Anterior cingulate cortex (tissue), 58 donors: ENCODE results near the gene LRRC46.
A peak's percentile ranks its signal among the peaks of the same experiment; 100 is the strongest.

Experiments
- DNase-seq, 58 donors: peaks; one replicate each; lab custom pipeline; 2025; lab: John Stamatoyannopoulos, UW

LRRC46 gene

GRCh38 chr17:47847341-47848197, 16.1 kb downstream of the LRRC46 start:
- DNase-seq, result no peak

DNA sequence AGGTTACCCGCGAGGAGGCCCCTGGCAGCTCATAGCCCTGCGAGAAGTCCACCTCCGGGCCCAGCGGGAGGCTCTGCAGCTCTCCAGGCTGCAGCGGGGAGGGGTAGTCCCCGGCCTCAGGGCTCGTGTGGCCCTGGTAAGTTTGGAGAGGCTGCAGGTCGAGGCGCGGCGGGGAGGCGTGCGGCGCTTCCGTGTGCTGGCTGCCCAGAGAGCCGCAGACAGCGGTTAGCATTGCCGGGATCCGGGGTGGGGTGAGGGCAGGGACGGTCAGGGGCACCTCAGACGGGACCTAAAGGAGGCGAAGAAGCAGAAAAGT, 16.7 kb downstream of the LRRC46 start:
- no peak for DNase-seq

GRCh38 chr17:47850373-47850691, 18.9 kb downstream of the LRRC46 start:
- no peak for DNase-seq

GRCh38 chr17:47850692-47851573, 19.5 kb downstream of the LRRC46 start, which contains the start of gene SP6:
Gene SP6 (minus strand): TSS chr17:47851163. CDS start chr17:47848429, 2,734 bp downstream.
- peak in 1 of 58 donors; percentile 11 for DNase-seq

GRCh38 chr17:47851764-47852112, 20.3 kb downstream of the LRRC46 start:
- no peak for DNase-seq

DNA sequence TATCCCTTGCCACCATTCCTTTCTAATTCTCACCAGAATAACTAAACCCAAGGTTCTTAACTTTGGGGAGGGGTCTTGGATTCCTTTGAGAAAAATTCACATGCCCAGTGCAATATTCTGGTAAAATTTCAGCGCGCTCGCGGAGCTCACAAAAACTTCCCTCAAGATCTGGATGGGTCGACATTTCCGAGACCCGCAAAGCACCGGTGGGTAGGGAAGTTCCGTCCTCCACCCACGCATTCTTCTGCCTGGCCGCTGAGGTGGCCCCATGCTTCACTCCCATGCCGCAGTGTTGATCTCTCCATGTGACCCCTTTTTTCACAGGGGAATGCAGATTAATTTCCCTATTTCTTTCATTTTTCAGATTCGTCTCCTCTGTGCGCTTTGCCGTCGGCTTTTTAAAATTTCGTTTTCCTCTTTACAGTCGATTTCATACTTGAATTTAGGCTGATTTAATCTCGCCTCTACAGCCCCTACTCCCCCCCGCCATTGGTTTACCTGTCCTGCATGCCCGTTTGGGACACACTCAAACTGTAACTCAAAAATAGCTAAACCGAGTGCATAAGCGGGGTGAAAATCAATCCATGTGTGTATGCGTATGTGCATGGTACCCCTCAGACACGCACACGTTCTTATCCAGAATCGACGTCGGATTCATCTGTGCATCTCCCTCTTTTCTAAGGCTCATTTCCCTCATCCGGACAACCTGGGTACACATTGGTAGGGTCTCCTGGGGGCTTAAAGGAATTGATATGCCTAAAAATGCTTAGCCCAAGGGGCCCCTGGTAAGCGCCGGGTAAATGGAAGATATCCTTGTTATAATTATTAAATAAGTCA, 20.9 kb downstream of the LRRC46 start:
- DNase-seq, result no peak

DNA sequence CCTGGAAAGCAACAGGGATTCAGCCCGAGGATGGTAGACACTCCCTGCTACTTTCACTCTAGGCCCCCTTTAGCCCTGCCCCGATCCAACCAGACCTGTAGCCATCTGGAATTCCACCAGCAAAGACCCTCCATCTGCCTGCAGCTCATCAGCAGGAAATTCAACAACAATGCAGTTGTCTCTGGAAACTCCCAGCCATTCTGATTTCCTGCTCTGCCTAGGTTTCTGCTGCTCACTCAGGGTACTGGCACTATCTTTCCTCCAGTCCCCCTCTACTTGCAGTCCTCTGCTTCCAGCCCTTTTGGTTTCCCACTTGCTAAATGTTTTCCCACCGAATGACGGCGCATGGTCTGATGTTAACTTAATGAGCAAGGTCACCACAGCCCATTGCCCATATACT, 22.1 kb downstream of the LRRC46 start:
- no peak for DNase-seq

DNA sequence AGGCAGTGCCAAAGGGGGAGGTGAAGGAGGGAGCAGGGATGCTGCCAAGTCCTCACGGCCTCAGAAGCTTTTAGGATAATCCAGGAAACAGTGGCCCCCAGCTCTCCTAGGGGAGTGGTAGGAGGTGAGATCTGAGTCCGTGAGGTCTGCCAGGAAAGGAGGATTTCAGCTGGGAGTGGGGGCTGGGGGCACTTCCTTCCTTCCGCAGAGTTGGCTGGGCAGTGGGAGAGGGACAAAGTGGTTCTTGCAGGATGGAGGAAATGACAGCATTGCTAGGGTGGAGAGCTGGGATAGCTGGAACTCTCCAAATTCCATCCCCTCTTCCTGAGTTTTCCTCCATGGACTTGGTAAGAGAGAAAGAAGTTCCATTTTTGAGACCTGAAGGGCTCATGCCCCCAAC, 24.3 kb downstream of the LRRC46 start:
- DNase-seq, result no peak

- no peak for DNase-seq
These were observed 25.4 kb downstream of the LRRC46 start for GRCh38 chr17:47856830-47857229.

DNA sequence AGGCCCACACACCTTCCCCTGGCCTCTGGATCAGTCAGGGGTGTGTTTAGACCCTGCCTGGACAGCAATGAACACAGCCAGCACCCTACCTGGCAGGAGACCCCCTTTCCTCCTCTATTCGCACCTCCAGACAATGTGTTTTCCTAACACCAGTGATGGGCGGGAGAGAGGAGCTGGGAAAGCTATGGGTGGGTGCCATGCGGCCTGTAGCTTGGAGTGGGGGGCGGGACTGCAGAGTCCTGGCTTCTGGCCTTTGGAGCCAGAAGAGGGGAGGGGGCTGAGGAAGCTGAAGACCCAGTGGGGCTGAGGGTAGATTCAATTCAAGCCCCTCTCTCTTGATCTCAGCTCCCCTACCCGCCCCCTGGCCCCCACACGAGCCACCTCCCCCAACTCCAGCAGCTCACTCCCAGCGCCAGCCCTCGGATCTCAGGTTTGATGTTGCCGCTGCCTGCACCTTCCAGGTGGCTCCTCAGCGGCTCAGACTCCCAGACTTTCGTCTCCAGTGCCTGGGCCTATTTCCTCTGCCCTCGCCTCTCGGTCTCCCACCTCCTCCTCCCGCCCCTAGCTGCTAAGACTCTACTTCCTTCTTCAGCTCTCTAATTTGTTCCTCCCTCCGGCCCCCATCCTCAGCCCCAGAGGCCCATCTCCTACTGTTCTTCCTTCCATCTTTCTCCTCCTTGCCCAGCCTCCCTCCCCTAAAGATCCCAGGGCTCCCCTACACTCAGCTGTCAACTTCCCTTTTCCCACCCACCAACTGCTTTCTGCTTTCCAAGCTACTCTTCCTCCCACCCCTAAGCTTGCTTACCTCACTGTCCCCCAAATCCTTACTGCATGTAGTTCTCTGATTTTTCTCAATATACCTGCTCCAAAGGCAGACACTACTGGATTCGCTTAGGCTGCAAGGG, 26.3 kb downstream of the LRRC46 start:
- no peak for DNase-seq

- no peak for DNase-seq
These were observed 28.9 kb downstream of the LRRC46 start for GRCh38 chr17:47860386-47860785.

GRCh38 chr17:47862621-47863440, 31.4 kb downstream of the LRRC46 start:
- DNase-seq, result no peak

GRCh38 chr17:47864791-47865216, 33.3 kb downstream of the LRRC46 start:
- no peak for DNase-seq

- no peak for DNase-seq
These were observed 35.5 kb downstream of the LRRC46 start for GRCh38 chr17:47866941-47867340.

DNA sequence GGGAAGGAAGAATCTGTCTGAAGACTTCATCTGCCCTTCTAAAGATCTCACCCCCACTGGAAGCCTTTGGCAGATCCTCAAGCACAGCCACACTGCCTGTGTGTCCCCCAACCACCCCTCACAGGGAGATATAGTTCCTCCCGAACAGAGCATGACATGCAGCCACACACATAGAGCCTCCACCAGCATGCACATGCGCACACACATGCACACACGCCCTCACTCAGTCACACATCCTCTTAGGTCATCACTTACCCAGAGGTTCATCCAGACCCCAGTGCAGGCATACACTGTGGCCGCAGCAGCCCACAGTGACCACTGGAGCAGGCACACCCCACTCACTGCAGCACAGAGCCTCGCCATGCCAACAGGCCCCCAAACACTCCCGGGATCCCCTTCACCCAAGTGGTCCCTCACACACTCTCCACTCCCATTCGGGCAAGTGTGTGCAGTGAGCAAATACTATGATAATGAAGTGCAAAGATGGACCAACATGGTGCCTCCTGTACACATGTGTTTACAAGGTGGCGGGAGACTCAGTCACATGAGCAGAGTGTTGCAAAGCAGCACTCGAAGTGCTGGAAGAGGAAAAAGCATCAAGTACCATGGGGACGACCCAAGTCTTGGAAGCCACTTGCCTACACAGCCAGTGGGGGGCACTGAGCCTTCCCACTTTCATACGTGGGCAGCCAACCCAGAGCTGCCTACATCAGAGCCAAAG, 36.5 kb downstream of the LRRC46 start:
- DNase-seq, result no peak

- DNase-seq, result no peak
These were observed 37.6 kb downstream of the LRRC46 start for GRCh38 chr17:47869114-47869513.

DNA sequence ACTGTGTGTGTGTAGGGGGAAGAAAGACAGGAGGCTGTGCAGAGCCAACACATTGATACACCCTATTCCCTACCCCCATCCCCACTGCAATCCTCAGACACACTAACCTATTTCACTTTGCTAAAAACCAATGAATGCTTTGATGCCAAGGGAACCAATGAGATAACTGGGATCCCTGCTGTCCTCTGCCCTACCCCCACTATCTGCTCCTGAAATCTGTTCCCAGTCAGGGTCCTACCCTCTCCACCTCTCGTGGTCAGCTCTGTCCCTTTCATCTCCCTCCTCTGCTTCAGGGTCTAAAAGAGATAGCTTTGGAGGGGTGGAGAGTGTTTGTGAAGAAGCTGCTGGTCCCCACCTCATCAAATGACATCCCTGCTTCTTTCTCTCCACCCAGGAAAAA, 38.6 kb downstream of the LRRC46 start:
- DNase-seq, result no peak

DNA sequence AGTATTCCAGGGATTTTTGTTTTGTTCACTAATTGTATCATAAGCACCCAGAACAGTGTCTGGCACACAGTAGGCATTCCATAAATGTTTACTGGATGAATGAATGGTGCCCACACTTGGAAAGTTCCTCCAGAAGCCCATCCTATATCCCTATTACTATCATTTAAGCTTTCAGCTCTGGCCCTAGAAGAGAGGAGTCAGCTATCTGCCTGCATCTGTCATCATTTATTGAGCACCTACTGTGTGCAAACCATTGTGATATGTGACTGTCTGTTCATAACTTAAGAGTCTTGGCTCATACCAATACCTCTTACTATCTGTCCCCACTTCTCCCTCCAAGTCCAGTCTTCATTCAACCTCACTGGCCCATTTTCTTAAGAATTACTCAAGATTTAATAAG, 39.6 kb downstream of the LRRC46 start:
- no peak for DNase-seq
